ENCODE measurements around the gene MRPS10.

The MRPS10 gene

DNA sequence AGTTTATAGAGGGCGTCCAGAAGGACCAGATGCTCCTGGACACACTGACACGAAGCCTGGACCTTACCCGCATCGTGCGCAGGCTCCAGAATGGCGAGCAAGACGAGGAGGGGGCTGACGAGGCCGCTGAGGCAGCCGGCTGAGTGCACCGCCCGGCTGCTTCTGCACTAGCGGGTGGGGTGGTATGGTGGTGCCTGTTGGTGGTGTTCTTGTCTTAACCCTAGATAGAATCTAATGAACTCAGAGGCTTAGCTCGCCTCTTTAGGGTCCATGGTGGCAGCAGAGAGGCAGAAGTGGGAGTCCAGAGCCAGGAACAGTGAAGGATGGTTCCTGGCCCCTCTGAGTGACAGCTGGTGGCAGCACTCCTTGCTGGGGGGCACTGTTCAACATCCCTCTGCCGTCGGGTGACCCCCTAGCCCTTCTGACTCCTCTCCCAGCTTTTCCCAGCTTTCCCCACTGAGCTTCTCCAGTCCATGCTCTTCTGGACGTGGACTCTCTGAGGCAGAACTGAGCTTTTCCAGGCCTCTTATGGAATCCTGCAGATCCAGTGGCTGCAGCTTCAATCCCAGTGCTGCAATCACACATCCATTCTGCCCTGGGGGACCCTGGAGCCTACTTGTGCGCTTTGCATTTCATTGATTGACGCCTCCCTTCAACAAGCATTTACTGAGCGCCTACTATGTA lies 38.3 kb downstream of the MRPS10 start:
- in situ Hi-C loops (cut with HindIII; ENCODE audit: low sequenced_read_pairs) = no loop called here

GRCh38 chr6:42177514-42178364 lies 39.9 kb downstream of the MRPS10 start:
- in situ Hi-C loops (cut with HindIII; ENCODE audit: low sequenced_read_pairs) = no loop called here

- in situ Hi-C loops (cut with HindIII; ENCODE audit: low sequenced_read_pairs) = no loop called here
Measured at GRCh38 chr6:42176981-42177380, 40.7 kb downstream of the MRPS10 start.

GRCh38 chr6:42175860-42176259 lies 41.8 kb downstream of the MRPS10 start:
- in situ Hi-C loops (cut with HindIII; ENCODE audit: low sequenced_read_pairs) = no loop called here

DNA sequence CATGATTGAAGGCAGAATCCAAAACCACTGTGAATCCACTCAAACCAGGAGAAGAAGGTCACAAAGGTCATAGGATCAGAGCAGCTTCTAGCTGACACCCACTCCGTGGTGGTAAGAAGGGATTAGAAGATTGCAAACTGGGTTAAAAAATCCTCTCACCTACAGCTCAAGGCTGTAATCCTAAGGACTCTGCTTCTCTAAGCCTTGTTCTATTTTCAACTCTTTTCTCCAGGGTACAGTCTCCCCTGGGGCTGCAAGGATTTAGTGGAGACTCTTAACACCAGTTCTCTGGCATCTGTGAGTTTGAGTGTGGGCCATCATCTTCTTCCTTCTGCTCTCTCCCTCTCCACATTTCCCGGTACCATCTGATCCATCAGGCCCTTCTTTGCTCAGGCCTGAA lies 44.6 kb downstream of the MRPS10 start, which contains the start of gene GUCA1A:
TSS of gene GUCA1A (plus strand) at position 264 of the 400 bp plus-strand sequence. CDS start 250 bp downstream, outside the sequence.
- in situ Hi-C loops (cut with HindIII; ENCODE audit: low sequenced_read_pairs) = loop anchor here (5.0 kb wide), 2 partner anchors 36 to 86 kb away; no protein-coding TSS in a partner anchor

DNA sequence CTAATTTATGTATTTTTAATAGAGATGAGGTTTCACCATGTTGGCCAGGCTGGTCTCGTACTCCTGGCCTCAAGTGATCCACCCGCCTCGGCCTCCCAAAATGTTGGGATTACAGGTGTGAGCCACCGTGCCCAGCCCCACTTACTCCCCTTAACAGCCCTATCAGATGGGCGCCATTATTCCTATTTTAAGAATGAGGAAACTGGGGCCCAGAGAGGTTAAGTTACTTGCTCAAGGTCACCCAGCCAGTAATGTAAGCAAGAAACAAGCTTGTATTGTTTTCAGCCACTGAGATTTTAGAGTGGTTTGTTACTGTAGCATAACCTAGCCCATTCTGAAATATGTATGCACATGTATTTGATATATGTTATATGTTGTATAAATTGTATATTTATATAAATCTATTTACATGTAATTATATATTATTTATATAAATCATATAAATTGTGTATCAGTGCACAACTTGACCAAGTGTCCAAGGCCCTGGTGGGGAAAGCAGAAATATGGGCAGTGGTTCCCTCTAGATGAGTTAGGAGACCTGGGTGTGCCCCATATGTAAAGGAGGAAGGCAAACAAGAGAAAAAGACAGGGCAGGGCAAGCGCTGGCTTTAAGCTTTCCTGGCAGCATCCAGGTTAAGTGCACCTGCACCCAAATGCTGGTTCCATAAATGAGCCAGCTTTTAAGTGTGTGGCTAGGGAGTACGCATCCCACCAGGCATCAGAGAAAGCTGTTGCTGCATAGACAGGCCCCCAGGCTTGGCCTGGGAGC lies 45.7 kb downstream of the MRPS10 start:
- in situ Hi-C loops (cut with HindIII; ENCODE audit: low sequenced_read_pairs) = loop anchor here (5.0 kb wide), 2 partner anchors 35 to 85 kb away; no protein-coding TSS in a partner anchor

DNA sequence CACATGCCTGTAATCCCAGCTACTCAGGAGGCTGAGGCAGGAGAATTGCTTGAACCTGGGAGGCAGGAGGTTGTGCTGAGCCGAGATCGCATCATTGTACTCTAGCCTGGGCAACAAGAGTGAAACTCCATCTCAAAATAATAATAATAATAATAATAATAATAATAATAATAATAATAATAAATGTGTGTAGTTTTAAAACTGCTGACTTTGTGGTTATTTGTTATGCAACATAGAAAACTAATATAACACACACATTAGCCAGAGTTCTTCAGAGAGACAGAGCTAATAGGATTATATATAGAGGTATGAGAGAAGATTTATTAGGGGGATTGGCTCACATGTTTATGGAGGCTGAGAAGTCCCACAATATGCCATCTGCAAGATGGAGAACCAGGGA lies 47.9 kb downstream of the MRPS10 start:
- in situ Hi-C loops (cut with HindIII; ENCODE audit: low sequenced_read_pairs) = loop anchor here (5.0 kb wide), 2 partner anchors 32 to 82 kb away; no protein-coding TSS in a partner anchor

DNA sequence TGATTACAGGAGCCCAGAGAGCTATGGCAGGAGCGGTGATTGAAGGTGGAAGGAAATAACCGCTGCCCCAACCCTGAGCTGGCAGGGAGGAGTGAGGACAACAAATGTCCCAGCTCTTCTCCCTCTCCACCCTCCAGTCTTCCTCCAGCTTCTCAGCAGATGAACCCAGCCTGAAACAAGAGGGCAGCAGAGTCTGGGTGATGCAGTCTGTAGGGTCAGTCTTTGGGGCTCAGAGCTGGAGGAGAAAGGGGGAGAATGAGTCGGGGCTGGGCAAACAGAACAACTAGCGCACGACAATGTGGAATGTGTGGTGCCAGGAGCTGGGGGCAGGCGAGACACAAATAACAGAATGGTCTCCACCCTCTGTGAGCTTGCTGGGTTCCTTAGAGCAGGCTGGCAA lies 49.0 kb downstream of the MRPS10 start:
- in situ Hi-C loops (cut with HindIII; ENCODE audit: low sequenced_read_pairs) = no loop called here

DNA sequence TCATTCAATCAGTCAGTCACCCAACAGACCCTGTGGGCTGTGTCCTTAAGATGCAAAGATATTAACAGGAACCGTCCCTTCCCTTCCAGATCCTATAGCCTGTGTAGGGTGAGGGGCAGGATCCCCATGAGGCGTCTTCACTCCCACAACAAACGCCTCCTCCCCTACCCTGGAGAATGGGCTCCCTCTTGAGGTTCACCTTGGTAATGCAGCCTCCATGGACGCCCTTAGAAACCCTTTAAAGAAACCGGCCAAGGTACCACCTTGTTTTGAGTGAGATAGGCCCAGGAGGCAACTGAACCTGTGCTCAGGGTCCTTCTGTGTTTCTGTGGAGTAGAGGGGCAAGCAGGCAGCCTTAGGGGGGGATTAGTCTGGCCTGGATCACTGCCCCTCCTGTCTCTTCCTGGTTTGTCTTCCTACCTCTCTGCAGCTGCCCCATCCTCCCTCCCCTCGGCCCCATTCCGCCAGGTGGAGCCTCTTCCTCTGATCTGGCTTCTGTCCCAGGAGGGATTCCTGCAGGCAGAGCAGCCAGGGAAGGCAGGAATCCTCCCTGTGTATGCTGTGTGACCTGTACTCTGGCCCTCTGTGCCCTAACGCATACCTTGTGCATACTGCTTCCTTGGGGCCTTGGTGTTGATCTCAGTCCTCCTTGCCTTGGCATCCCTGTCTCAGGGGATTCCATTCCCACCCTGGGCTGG lies 51.1 kb downstream of the MRPS10 start:
- in situ Hi-C loops (cut with HindIII; ENCODE audit: low sequenced_read_pairs) = no loop called here

- in situ Hi-C loops (cut with HindIII; ENCODE audit: low sequenced_read_pairs) = no loop called here
Measured at GRCh38 chr6:42165016-42165415, 52.6 kb downstream of the MRPS10 start.

DNA sequence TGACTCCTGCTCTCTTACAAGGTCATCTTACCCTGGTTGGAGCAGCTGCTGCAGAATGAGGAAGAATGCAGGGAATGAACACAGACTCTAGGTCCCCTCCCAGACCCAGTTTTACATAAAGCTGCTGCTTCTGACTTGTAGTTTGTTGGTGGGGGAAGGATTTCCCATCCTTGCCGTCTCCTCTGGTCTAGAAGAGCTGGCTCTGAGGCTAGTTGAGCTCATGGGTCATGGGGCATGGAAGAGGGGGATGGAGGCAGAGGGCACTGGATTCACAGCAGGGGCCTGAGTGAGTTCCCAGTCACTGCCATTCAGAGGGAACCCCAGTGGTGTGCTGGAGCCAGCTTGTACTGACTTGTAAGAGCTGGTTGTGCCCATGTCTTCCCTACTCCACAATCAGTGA lies 53.7 kb downstream of the MRPS10 start:
- in situ Hi-C loops (cut with HindIII; ENCODE audit: low sequenced_read_pairs) = no loop called here

DNA sequence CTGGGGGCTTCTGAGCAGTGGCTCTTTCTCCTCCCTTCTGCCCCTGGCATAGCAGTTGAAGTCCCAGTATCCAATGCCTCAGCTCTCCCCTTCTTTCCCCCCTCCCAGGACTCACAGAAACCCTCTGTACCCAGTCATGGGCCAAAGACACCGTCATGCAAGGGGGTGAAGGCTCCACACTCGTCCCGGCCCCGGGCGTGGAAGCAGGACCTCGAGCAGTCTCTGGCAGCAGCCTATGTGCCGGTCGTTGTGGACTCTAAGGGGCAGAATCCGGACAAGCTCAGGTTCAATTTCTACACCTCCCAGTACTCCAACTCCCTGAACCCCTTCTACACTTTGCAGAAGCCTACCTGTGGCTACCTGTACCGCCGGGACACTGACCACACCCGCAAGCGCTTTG lies 54.8 kb downstream of the MRPS10 start:
- in situ Hi-C loops (cut with HindIII; ENCODE audit: low sequenced_read_pairs) = no loop called here

GRCh38 chr6:42162384-42162783 lies 55.3 kb downstream of the MRPS10 start:
- in situ Hi-C loops (cut with HindIII; ENCODE audit: low sequenced_read_pairs) = no loop called here

GRCh38 chr6:42159431-42160024 lies 58.1 kb downstream of the MRPS10 start:
- in situ Hi-C loops (cut with HindIII; ENCODE audit: low sequenced_read_pairs) = no loop called here

- in situ Hi-C loops (cut with HindIII; ENCODE audit: low sequenced_read_pairs) = no loop called here
Measured at GRCh38 chr6:42158631-42159030, 59.0 kb downstream of the MRPS10 start.

DNA sequence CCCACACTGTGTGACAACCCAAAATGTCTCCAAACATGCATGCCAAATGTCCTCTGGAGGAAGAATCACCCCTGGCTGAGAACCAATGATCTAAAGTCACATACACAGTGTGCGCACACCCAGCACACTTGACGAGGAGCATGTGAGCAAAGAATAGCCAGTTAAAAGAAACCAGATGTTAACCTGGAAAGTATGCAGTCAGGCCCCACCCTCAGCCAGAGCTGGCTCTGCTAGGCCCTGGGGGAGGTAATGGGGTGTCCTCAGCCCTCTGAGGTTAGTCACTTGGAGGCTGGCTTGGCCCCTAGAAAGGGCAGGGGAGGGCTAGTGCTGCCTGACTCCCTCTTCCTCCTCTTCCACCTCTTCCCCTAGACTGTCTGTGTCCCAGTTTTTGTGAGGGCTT lies 59.6 kb downstream of the MRPS10 start:
- in situ Hi-C loops (cut with HindIII; ENCODE audit: low sequenced_read_pairs) = no loop called here
